HCT116 (cell line): Measurements from ENCODE around the gene SMARCAD1. TPM values are rescaled to one million over a fixed set of nuclear protein-coding genes. Genes with fewer than 3 reads are reported as not detected.
A peak's percentile ranks its signal among the peaks of the same experiment; 100 is the strongest.

Source experiments
- ATAC-seq: fragments of 200-7000 bp; cut with Tn5 transposase; 2 replicates; pipeline ENCODE4 v1.9.1; 2020; ENCODE audit warnings: mild to moderate bottlenecking, moderate library complexity
- BruUV-seq: library from RNA; stranded (reverse); fragments of 400-500 nt; replicated peaks from 2 replicates; lab custom pipeline; 2021; lab: Mats Ljungman, UMichigan
- CTCF ChIA-PET: fragments of 300-600 bp; sonication (Branson Sonifier 250); formaldehyde crosslinking; loops from one replicate; lab custom pipeline; 2021; ENCODE audit warnings: antibody characterized with exemption; lab: Charles Lee
- POLR2A ChIA-PET: fragments of 300-600, 350-600 bp; sonication (Branson Sonifier 250); formaldehyde crosslinking; loops from one replicate; lab custom pipeline; 2021; ENCODE audit warnings: antibody characterized with exemption; lab: Charles Lee
- RAD21 ChIA-PET, 2 experiments: fragments of 300-600 bp; sonication (Branson Sonifier 250); formaldehyde crosslinking; loops; one replicate each; lab custom pipeline; 2023; ENCODE audit warnings: low total read pairs in 2 of 2; ENCODE audit not compliant: uncharacterized antibody in 2 of 2, unreplicated experiment in 2 of 2, low non-redundant PET in 1 of 2; lab: Charles Lee
- DNase-seq: peaks from one replicate; pipeline ENCODE4 v3.0.0-alpha.2; 2010; ENCODE audit warnings: low read depth, low spot score
- H2AFZ ChIP-seq: fragments of 200-600 bp; shearing (Covaris generic), sonication (generic); 2 replicates; pipeline ENCODE4 v1.6.1; 2017; ENCODE audit warnings: low read depth, mixed run types, mixed read lengths, antibody characterized with exemption, low read length; ENCODE audit not compliant: poor library complexity, severe bottlenecking
- H3K27ac ChIP-seq: 2 replicates; pipeline ENCODE4 v1.5.1; 2012; ENCODE audit warnings: low read depth, low read length
- H3K27me3 ChIP-seq: fragments of 200-600 bp; sonication (generic); 2 replicates; pipeline ENCODE4 v1.6.1; 2016; ENCODE audit warnings: mixed run types, low read length, mixed read lengths; ENCODE audit not compliant: insufficient read depth
- H3K36me3 ChIP-seq, 2 experiments: fragments of 200-500 bp in 1 of 2; fragments of 200-600 bp in 1 of 2; sonication (Bioruptor generic) in 1 of 2; sonication (generic) in 1 of 2; 2 replicates each; pipeline versions ENCODE4 v1.5.1 to v1.6.1; 2014 to 2016; ENCODE audit warnings: low read length in 2 of 2, inconsistent platforms in 1 of 2, mixed read lengths in 1 of 2, mixed run types in 1 of 2; ENCODE audit not compliant: insufficient read depth in 2 of 2, control insufficient read depth in 1 of 2
- H3K4me1 ChIP-seq, 2 experiments: fragments of 200-600 bp in 1 of 2; sonication (generic) in 1 of 2; 2 replicates each; pipeline versions ENCODE4 v1.5.1 to v1.6.1; 2012 to 2017; ENCODE audit warnings: low read length in 2 of 2, inconsistent platforms in 1 of 2, mild to moderate bottlenecking in 1 of 2, mixed read lengths in 1 of 2, mixed run types in 1 of 2, moderate library complexity in 1 of 2; ENCODE audit not compliant: insufficient read depth in 2 of 2, control insufficient read depth in 1 of 2
- H3K4me2 ChIP-seq: fragments of 200-600 bp; sonication (generic); 2 replicates; pipeline ENCODE4 v1.6.1; 2017; ENCODE audit warnings: mixed run types, low read length, mixed read lengths
- H3K4me3 ChIP-seq, 2 experiments: fragments of 200-600 bp in 1 of 2; sonication (generic) in 1 of 2; replicated peaks in 1 of 2; 2 replicates each; pipeline ENCODE4 v1.5.1; 2011 to 2016; ENCODE audit warnings: low read length in 2 of 2, control low read depth in 1 of 2, low read depth in 1 of 2, mild to moderate bottlenecking in 1 of 2, mixed read lengths in 1 of 2, mixed run types in 1 of 2
- H3K79me2 ChIP-seq: fragments of 200-600 bp; sonication (generic); 2 replicates; pipeline ENCODE4 v1.6.1; 2017; ENCODE audit warnings: mild to moderate bottlenecking, mixed run types, low read length, moderate library complexity, mixed read lengths; ENCODE audit not compliant: insufficient read depth
- H3K9ac ChIP-seq: fragments of 200-600 bp; sonication (generic); 2 replicates; pipeline ENCODE4 v1.6.1; 2016; ENCODE audit warnings: low read length, mixed read lengths
- H3K9me2 ChIP-seq: fragments of 200-600 bp; sonication (generic), shearing (Covaris generic); 2 replicates; pipeline ENCODE4 v1.6.1; 2017; ENCODE audit warnings: mixed run types, mild to moderate bottlenecking, moderate library complexity; ENCODE audit not compliant: insufficient read depth
- H3K9me3 ChIP-seq, 2 experiments: fragments of 200-500 bp in 1 of 2; fragments of 200-600 bp in 1 of 2; sonication (Bioruptor generic) in 1 of 2; sonication (generic) in 1 of 2; 2 replicates each; pipeline ENCODE4 v1.6.1; 2014 to 2017; ENCODE audit warnings: low read length in 2 of 2, mixed read lengths in 2 of 2, inconsistent platforms in 1 of 2, low read depth in 1 of 2, mild to moderate bottlenecking in 1 of 2, mixed run types in 1 of 2, moderate library complexity in 1 of 2; ENCODE audit not compliant: control insufficient read depth in 1 of 2, insufficient read depth in 1 of 2
- H4K20me1 ChIP-seq: fragments of 200-600 bp; sonication (generic), shearing (Covaris generic); 2 replicates; pipeline ENCODE4 v1.6.1; 2017; ENCODE audit warnings: mixed run types, mild to moderate bottlenecking, moderate library complexity; ENCODE audit not compliant: insufficient read depth
- CEBPB ChIP-seq: IDR thresholded peaks from 2 replicates; pipeline ENCODE4 v1.6.1; 2012; ENCODE audit warnings: low read depth
- EGR1 ChIP-seq: IDR thresholded peaks from 2 replicates; pipeline ENCODE4 v1.6.1; 2012; ENCODE audit warnings: low read depth
- ELF1 ChIP-seq: IDR thresholded peaks from 2 replicates; pipeline ENCODE4 v1.6.1; 2012; ENCODE audit warnings: low read depth, borderline replicate concordance
- EZH2 ChIP-seq: fragments of 200-600 bp; sonication (generic); IDR thresholded peaks from 2 replicates; pipeline ENCODE4 v1.6.1; 2017; ENCODE audit warnings: antibody characterized with exemption, mixed run types
- FOSL1 ChIP-seq: IDR thresholded peaks from 2 replicates; pipeline ENCODE4 v1.6.1; 2012; ENCODE audit warnings: low read depth
- POLR2AphosphoS5 ChIP-seq: IDR thresholded peaks from 2 replicates; pipeline ENCODE4 v1.6.1; 2011; ENCODE audit warnings: mild to moderate bottlenecking, low read depth, low read length, moderate library complexity
- SP1 ChIP-seq: IDR thresholded peaks from 2 replicates; pipeline ENCODE4 v1.6.1; 2012; ENCODE audit warnings: low read depth
- TCF7L2 ChIP-seq: IDR thresholded peaks from 2 replicates; pipeline ENCODE4 v1.7.0; 2011; ENCODE audit warnings: borderline replicate concordance, inconsistent platforms; ENCODE audit not compliant: insufficient read depth, insufficient read length; ENCODE audit errors: extremely low read depth
- ZFX ChIP-seq: fragments of 450-650 bp; IDR thresholded peaks from 2 replicates; pipeline ENCODE4 v1.6.1; 2017
- intact Hi-C: fragments of 100-400 bp; cut with micrococcal nuclease; formaldehyde crosslinking; loops from 2 replicates; pipeline ENCODE4 v1.10.0; 2022
- total RNA-seq: library from RNA; stranded (reverse); gene quantifications from one replicate; pipeline ENCODE4 v1.2.1, GENCODE V29; 2021; ENCODE audit not compliant: unreplicated experiment
- TF ChIP-seq, protein P1 (sequence below): IDR thresholded peaks from 2 replicates; pipeline ENCODE4 v1.6.1; 2011; ENCODE audit warnings: mild to moderate bottlenecking, low read length, moderate library complexity; ENCODE audit not compliant: insufficient replicate concordance; ENCODE audit errors: extremely low read depth

SMARCAD1 gene
- total RNA-seq, 1 experiment from 2014 or later: 33.6 TPM

DNA sequence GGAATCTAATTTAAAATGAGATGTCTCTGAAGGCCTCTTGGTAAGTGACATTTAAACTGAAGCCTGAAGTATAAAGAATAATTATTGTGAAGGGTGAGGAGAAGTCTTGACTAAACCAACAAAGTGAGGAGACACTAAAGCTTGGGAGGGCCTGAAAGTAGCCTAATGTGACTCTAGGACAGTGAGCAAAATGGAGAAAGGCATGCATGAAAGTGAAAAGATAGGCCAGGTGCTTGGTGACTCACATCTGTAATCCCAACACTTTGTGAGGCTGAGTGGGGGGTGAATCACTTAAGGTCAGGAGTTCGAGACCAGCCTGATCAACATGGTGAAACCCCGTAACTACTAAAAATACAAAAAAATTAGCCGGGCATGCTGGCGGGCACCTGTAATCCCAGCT, 46.9 kb upstream of the SMARCAD1 start:
- no peaks in the 10 kb centered on the region for H4K20me1 ChIP-seq
- ChIA-PET POLR2A (no interaction called here), CTCF (no interaction called here), RAD21 (no interaction called here)
- no peaks in the 10 kb centered on the region for H3K9me3 ChIP-seq
- TF ChIP-seq, protein P1, sequence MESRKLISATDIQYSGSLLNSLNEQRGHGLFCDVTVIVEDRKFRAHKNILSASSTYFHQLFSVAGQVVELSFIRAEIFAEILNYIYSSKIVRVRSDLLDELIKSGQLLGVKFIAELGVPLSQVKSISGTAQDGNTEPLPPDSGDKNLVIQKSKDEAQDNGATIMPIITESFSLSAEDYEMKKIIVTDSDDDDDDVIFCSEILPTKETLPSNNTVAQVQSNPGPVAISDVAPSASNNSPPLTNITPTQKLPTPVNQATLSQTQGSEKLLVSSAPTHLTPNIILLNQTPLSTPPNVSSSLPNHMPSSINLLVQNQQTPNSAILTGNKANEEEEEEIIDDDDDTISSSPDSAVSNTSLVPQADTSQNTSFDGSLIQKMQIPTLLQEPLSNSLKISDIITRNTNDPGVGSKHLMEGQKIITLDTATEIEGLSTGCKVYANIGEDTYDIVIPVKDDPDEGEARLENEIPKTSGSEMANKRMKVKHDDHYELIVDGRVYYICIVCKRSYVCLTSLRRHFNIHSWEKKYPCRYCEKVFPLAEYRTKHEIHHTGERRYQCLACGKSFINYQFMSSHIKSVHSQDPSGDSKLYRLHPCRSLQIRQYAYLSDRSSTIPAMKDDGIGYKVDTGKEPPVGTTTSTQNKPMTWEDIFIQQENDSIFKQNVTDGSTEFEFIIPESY: no peak
- TF ChIP-seq EZH2: no peak
- TF ChIP-seq EGR1: no peak
- TF ChIP-seq SP1: no peak
- no peak for TF ChIP-seq FOSL1
- TF ChIP-seq ZFX: no peak
- no peak for TF ChIP-seq POLR2AphosphoS5
- no peak for TF ChIP-seq ELF1
- TF ChIP-seq TCF7L2: no peak
- TF ChIP-seq CEBPB: no peak
- no peak overlapping the region for H3K9ac ChIP-seq
- H3K27ac ChIP-seq: no peak overlapping the region
- H3K79me2 ChIP-seq: no peaks in the 10 kb centered on the region
- BruUV-seq: no TSS peak
- H3K4me3 ChIP-seq: no peak overlapping the region
- H3K27me3 ChIP-seq: no peaks in the 10 kb centered on the region
- no peaks in the 10 kb centered on the region for H3K36me3 ChIP-seq
- no peaks in the 10 kb centered on the region for H3K9me2 ChIP-seq
- DNase-seq (no peak), ATAC-seq (no peak)
- H2AFZ ChIP-seq: no peak overlapping the region
- peaks cover 0 to 4% of the 10 kb centered on the region in 2 experiments; a peak in 1 of 4 replicates for H3K4me1 ChIP-seq
- intact Hi-C loops: no loop called here
- H3K4me2 ChIP-seq: peak overlapping the region; percentile 15; the same call in 1 of the 2 replicates
